Esophagus squamous epithelium (tissue), 4 donors: Measurements from ENCODE around the gene CD209.
"Not testable (repeated sequence)": the region's sequence is repeated elsewhere in the genome, so short reads cannot be mapped to it uniquely, and the experiment has no call there.

Source experiments
- CTCF ChIP-seq, 6 experiments: fragments of 450-650 bp in 4 of 6; fragments of 200-600 bp in 2 of 6; sonication (generic) in 2 of 6; IDR thresholded peaks; one replicate each; pipeline ENCODE4 v1.5.1; 2016 to 2019; ENCODE audit warnings: antibody characterized with exemption in 6 of 6, mild to moderate bottlenecking in 4 of 6, moderate library complexity in 4 of 6
- POLR2A ChIP-seq, 4 donors: fragments of 450-650 bp; IDR thresholded peaks; one replicate each; pipeline ENCODE4 v1.6.1; 2017; ENCODE audit warnings: antibody characterized with exemption in 4 of 4, mild to moderate bottlenecking in 4 of 4, moderate library complexity in 3 of 4

GRCh38 chr19:7746306-7746705, 1.0 kb downstream of the CD209 start:
- not testable (repeated sequence) for TF ChIP-seq CTCF, POLR2A (IDR thresholded peaks at IDR 0.05)
